Neural crest cell (in vitro differentiated cells): ENCODE data around the gene INPP4B. TPM values are rescaled to one million over a fixed set of nuclear protein-coding genes. Genes with fewer than 3 reads are reported as not detected.

Experiments used
- DNase-seq: peaks from one replicate; pipeline ENCODE4 v3.0.0; 2021; ENCODE audit warnings: low read depth, mixed read lengths, low spot score
- H3K27ac Mint-ChIP-seq: one replicate; pipeline ENCODE4 v1.8.0; 2021; ENCODE audit warnings: mild to moderate bottlenecking, mixed read lengths; ENCODE audit not compliant: unreplicated experiment
- H3K27me3 Mint-ChIP-seq: 2 replicates; pipeline ENCODE4 v1.8.0; 2021; ENCODE audit warnings: low read depth, mild to moderate bottlenecking, mixed read lengths
- H3K36me3 Mint-ChIP-seq: 2 replicates; pipeline ENCODE4 v1.8.0; 2021; ENCODE audit warnings: low read depth, mild to moderate bottlenecking, mixed read lengths
- H3K4me1 Mint-ChIP-seq: 2 replicates; pipeline ENCODE4 v1.8.0; 2021; ENCODE audit warnings: mixed read lengths
- H3K4me3 Mint-ChIP-seq: one replicate; pipeline ENCODE4 v1.8.0; 2021; ENCODE audit warnings: mild to moderate bottlenecking, mixed read lengths
- H3K9me3 Mint-ChIP-seq: 2 replicates; pipeline ENCODE4 v1.8.0; 2021; ENCODE audit warnings: mixed read lengths
- CTCF ChIP-seq: fragments of 200-600 bp; sonication (generic); conservative IDR thresholded peaks from 2 replicates; pipeline ENCODE4 v1.5.0; 2021; ENCODE audit warnings: antibody characterized with exemption, mild to moderate bottlenecking
- total RNA-seq: library from RNA; stranded (reverse); gene quantifications from 2 replicates; pipeline ENCODE4 v1.2.1, GENCODE V29; 2021

The INPP4B gene
- total RNA-seq, 1 donor from 2014 or later, result 7.3 TPM

- Mint-ChIP-seq H3K4me3 (no peak overlapping the region), H3K36me3 (no peaks in the 10 kb centered on the region), H3K9me3 (peaks cover 4% of the 10 kb centered on the region), H3K4me1 (no peaks in the 10 kb centered on the region), H3K27ac (no peak overlapping the region), H3K27me3 (no peaks in the 10 kb centered on the region)
- no peak for TF ChIP-seq CTCF
- no peak for DNase-seq
Observed at GRCh38 chr4:142707401-142707800, 138.7 kb downstream of the INPP4B start.

DNA sequence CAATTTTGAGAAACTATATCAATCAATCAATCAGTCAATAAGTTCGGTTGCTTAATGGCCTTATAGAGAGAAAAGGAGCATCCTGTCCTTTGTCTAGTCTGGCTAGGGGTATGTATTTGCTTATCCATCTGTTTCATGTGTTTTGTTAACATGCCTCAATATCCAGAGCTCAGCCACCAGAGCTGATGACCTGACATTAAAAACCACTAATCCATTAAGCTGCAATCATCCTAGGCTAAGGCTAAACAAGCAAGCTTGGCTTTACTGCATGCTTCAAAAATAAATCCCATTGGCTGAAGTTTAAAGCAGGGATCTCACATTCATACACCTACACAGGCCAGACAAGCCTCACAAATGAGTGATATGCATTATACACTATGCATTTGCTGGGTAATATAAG, 139.7 kb downstream of the INPP4B start:
- Mint-ChIP-seq H3K27ac (no peak overlapping the region), H3K4me3 (no peak overlapping the region), H3K9me3 (peaks cover 4% of the 10 kb centered on the region), H3K4me1 (no peaks in the 10 kb centered on the region), H3K36me3 (no peaks in the 10 kb centered on the region), H3K27me3 (no peaks in the 10 kb centered on the region)
- no peak for TF ChIP-seq CTCF
- no peak for DNase-seq

DNA sequence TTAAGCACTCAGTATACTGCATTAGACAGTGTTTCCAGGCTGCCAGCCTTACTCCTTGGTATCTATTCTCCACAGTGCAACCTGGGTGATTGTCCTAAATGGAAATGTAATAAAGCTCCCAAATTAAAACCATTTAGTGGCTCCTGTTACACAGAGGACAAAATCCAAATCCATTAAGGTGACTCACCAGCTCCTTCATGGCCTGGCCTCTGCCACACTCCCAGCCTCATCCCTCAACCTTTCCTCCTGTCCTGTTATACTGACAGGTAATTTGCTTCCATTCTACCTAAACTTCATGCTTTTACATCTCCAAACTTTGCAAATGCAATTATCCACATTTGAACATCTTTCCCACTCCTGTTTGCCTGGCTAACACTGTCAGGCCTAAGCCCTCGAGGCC, 140.3 kb downstream of the INPP4B start:
- H3K27me3 Mint-ChIP-seq, result no peaks in the 10 kb centered on the region
- DNase-seq, result no peak
- no peak overlapping the region for H3K4me3 Mint-ChIP-seq
- no peak for TF ChIP-seq CTCF
- no peak overlapping the region for H3K27ac Mint-ChIP-seq
- no peaks in the 10 kb centered on the region for H3K4me1 Mint-ChIP-seq
- no peaks in the 10 kb centered on the region for H3K36me3 Mint-ChIP-seq
- H3K9me3 Mint-ChIP-seq, result peaks cover 4% of the 10 kb centered on the region

- H3K9me3 Mint-ChIP-seq, result peaks cover 4% of the 10 kb centered on the region
- TF ChIP-seq CTCF, result no peak
- H3K4me3 Mint-ChIP-seq, result no peak overlapping the region
- no peak overlapping the region for H3K27ac Mint-ChIP-seq
- no peaks in the 10 kb centered on the region for H3K4me1 Mint-ChIP-seq
- DNase-seq, result no peak
- no peaks in the 10 kb centered on the region for H3K36me3 Mint-ChIP-seq
- H3K27me3 Mint-ChIP-seq, result no peaks in the 10 kb centered on the region
Observed at GRCh38 chr4:142703694-142704309, 142.3 kb downstream of the INPP4B start.

DNA sequence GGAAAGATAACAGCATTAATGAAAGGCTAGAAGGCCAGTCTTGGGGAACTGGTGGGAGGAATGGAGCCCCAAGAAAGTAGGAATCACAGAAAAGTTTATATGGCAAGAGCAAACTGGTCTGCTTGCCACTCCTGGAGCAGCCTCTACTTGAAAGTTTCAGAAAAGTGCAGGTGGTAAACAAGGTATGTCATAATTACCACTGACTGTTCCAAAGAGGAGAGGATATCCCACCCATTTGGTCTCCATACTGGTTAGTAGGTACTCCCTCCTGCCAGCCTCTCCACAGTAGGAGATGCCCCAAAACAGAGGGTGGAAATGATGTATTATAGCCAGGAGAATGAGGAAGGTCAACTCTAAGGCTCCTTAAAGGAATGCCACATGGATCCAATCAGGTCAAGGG, 145.1 kb downstream of the INPP4B start:
- Mint-ChIP-seq H3K4me3 (no peak overlapping the region), H3K9me3 (no peaks in the 10 kb centered on the region), H3K36me3 (no peaks in the 10 kb centered on the region), H3K27ac (no peak overlapping the region), H3K4me1 (no peaks in the 10 kb centered on the region), H3K27me3 (no peaks in the 10 kb centered on the region)
- no peak for DNase-seq
- no peak for TF ChIP-seq CTCF
